ENCODE measurements around the gene ST6GALNAC2. TPM values are rescaled to one million over a fixed set of nuclear protein-coding genes. Genes with fewer than 3 reads are reported as not detected.

Gene ST6GALNAC2
- total RNA-seq, 4 donors from 2014 or later = 15.2 to 39.9 (median 29.5) TPM

DNA sequence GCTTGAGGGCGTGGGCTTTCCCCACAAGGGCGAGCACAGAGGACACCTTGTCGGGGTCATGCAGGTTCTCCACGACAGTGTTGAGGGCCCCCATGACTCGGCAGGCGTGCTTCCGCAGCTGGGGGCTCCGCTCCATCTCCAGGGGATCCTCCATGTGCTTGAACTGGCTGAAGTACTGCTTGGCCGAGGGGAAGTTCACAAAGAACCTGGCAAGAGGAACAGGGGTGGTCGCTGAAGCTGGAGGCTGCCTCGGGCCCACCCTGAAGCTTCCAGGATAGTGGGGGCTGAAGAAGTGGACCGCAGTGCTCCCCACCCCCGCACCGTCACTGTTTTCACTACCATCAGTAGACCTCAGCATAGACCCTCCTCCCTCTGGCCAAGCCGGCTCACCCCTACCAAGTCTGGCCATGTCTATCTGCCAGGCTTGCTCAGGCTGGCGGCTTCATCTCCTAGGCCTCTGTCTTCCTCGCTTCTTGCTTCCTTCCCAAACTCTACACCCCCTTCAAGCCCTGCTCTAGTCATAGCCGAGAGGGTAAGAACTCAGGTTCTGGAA is 54.1 kb downstream of the ST6GALNAC2 start:
- peaks cover 43 to 80% (median 55%) of the 10 kb centered on the region in 3 donors for H3K4me1 ChIP-seq
- no peak overlapping the region for H3K4me3 ChIP-seq
- 75 to 87% methylated on average over 6 to 7 of the region's 18 CpGs for WGBS, 2 donors
- H3K27ac ChIP-seq = peak overlapping the region; percentile 68 to 96 (median 88)
- intact Hi-C loops (cut with DNase I) = no loop called here
- no peaks in the 10 kb centered on the region for H3K9me3 ChIP-seq
- no peaks in the 10 kb centered on the region for H3K36me3 ChIP-seq
- TF ChIP-seq POLR2A (IDR thresholded peaks at IDR 0.05) = no peak
- TF ChIP-seq, protein P1, sequence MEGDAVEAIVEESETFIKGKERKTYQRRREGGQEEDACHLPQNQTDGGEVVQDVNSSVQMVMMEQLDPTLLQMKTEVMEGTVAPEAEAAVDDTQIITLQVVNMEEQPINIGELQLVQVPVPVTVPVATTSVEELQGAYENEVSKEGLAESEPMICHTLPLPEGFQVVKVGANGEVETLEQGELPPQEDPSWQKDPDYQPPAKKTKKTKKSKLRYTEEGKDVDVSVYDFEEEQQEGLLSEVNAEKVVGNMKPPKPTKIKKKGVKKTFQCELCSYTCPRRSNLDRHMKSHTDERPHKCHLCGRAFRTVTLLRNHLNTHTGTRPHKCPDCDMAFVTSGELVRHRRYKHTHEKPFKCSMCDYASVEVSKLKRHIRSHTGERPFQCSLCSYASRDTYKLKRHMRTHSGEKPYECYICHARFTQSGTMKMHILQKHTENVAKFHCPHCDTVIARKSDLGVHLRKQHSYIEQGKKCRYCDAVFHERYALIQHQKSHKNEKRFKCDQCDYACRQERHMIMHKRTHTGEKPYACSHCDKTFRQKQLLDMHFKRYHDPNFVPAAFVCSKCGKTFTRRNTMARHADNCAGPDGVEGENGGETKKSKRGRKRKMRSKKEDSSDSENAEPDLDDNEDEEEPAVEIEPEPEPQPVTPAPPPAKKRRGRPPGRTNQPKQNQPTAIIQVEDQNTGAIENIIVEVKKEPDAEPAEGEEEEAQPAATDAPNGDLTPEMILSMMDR (IDR thresholded peaks at IDR 0.05) = no peak
- peaks cover 0 to 11% (median 0%) of the 10 kb centered on the region in 4 donors for H3K27me3 ChIP-seq
- DNase-seq = no peak

DNA sequence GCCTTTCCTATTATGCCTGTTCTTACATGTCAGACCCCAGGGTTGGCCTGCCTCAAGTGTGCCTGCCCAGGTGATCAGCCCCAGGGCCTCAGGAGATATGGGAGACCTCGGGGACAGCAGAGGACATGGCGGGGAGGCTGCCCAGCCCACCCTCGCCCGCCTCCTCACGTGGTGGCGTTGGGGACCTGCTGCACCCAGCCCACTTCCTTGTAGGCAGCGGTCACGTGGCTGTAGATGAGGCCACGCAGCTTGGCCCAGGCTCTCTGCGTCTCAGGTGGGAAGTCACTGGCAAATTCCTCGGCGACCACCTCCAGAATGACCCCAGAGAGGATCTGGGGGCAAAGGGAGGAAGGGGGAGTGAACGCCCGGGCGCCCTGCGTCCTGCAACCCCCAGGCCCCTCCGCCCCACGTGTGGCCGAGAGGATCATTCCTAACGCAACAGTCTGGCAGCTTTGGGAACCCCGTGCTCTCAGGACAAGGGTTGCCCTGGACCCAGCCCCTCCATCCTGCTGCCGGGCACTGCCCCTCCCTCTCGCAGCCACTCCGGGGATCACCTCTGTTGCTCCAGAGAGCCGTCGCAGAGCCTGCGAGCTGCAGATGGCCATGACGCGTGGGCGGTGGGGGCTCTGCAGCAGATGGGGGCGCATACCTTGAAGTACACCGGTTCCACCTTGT is 54.7 kb downstream of the ST6GALNAC2 start:
- peaks cover 43 to 76% (median 55%) of the 10 kb centered on the region in 3 donors for H3K4me1 ChIP-seq
- no peak overlapping the region for H3K4me3 ChIP-seq
- H3K9me3 ChIP-seq = no peaks in the 10 kb centered on the region
- peaks cover 0 to 6% (median 0%) of the 10 kb centered on the region in 4 donors for H3K27me3 ChIP-seq
- intact Hi-C loops (cut with DNase I) = no loop called here
- no peak for TF ChIP-seq POLR2A (IDR thresholded peaks at IDR 0.05)
- TF ChIP-seq, protein P1 (IDR thresholded peaks at IDR 0.05) = no peak
- H3K36me3 ChIP-seq = no peaks in the 10 kb centered on the region
- H3K27ac ChIP-seq = peak overlapping the region; percentile 68 to 96 (median 88)
- WGBS, 2 donors = 90% methylated on average over 2 to 6 of the region's 32 CpGs
- DNase-seq = no peak

DNA sequence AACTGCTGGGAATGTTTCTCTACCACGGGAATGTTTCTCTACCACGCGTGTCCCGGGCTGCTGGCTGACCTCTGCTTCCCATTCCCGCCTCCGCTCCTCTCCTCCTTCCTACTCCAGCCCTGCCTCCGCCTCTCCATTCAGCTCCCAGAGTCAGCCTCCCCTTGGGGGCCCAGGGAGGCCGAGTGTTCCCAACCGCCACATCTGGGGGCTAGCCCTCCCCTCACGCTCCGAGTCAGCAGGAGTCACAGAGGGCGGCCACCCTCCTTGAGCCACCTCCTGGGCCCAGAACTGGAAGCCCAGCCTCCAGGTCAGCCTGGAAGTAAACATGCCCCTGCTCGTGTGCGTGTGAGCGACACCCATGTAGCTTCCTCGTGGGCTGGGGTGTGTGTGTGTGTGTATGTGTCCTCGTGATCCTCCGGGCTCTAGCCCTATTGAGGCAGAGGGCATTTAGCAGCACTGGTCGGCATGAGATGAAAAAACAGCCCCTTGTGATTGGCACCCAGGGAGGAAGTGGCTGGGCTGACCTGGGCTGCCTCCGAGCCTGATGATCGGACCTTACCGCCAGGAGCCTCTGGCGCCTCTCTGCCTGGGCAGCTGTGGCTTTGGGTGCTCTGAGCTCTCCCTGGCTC is 55.5 kb downstream of the ST6GALNAC2 start:
- WGBS, 2 donors = 24 to 26% methylated on average over 4 to 19 of the region's 23 CpGs
- Histone ChIP-seq H3K9me3 (no peaks in the 10 kb centered on the region), H3K4me3 (peak overlapping the region in 1 of 4 donors; percentile 45), H3K27me3 (no peaks in the 10 kb centered on the region), H3K4me1 (peaks cover 44 to 74% (median 55%) of the 10 kb centered on the region in 3 donors), H3K36me3 (no peaks in the 10 kb centered on the region), H3K27ac (peak overlapping the region; percentile 68 to 96 (median 88))
- TF ChIP-seq, protein P1 (IDR thresholded peaks at IDR 0.05) = no peak
- peak in 1 of 4 donors; percentile 7 for TF ChIP-seq POLR2A (IDR thresholded peaks at IDR 0.05)
- no peak for DNase-seq
- intact Hi-C loops (cut with DNase I) = no loop called here

DNA sequence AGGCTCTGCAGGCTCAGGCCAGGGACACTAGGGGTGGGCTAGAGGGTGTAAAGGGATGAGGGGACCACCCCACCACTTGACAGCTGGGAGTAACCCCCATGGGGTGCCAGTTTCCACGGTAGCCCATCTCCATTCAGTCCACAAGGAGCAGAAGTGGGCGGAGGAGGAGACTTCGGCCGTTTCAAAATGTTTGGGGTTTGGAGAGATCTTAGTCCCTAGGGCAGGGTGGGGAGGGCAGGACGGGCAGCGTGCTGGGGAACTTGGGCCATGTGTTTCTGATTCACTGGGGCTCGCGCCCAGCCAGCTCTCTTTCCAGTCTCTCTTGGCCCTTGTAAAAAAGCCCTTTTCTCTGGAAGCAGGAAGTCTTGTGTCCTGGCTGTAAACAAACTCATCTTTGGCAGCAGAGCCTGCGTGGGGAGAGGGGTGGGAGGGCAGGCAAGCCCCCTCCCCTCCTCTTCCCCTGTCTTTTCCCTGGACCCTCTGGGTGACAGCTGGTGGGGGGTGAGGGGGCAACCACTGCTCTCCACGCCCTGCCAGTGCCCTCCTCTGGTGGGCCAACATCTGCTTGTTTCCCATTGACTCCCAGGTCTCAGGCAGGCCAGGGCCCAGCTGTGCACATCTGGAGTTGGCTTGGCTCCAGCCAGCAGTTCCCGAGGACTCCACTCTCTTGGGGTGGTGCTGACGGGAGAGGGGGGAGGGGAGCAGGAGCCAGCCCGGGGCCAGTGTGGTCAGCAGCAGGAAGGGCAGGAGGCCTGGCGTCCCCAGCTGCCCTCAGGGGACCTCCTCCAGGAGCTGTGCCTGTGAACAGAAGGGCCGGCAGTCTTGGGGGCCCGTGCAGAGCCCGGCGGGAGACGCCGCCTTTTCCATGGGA is 56.2 kb downstream of the ST6GALNAC2 start:
- TF ChIP-seq, protein P1 (IDR thresholded peaks at IDR 0.05) = no peak
- no peak for TF ChIP-seq POLR2A (IDR thresholded peaks at IDR 0.05)
- Histone ChIP-seq H3K36me3 (no peaks in the 10 kb centered on the region), H3K4me1 (peaks cover 51 to 74% (median 60%) of the 10 kb centered on the region in 3 donors), H3K9me3 (no peaks in the 10 kb centered on the region), H3K4me3 (peak overlapping the region in 2 of 4 donors; percentile 7 to 45), H3K27me3 (no peaks in the 10 kb centered on the region), H3K27ac (peak overlapping the region; percentile 68 to 96 (median 88))
- WGBS, 2 donors = 28 to 40% methylated on average over 2 to 7 of the region's 20 CpGs
- no peak for DNase-seq
- intact Hi-C loops (cut with DNase I) = loop anchor here (10.0 kb wide), 1 partner anchor 155 kb away; no protein-coding TSS in a partner anchor
